ENCODE measurements around the gene LENG1.

- TF ChIP-seq, protein P1, sequence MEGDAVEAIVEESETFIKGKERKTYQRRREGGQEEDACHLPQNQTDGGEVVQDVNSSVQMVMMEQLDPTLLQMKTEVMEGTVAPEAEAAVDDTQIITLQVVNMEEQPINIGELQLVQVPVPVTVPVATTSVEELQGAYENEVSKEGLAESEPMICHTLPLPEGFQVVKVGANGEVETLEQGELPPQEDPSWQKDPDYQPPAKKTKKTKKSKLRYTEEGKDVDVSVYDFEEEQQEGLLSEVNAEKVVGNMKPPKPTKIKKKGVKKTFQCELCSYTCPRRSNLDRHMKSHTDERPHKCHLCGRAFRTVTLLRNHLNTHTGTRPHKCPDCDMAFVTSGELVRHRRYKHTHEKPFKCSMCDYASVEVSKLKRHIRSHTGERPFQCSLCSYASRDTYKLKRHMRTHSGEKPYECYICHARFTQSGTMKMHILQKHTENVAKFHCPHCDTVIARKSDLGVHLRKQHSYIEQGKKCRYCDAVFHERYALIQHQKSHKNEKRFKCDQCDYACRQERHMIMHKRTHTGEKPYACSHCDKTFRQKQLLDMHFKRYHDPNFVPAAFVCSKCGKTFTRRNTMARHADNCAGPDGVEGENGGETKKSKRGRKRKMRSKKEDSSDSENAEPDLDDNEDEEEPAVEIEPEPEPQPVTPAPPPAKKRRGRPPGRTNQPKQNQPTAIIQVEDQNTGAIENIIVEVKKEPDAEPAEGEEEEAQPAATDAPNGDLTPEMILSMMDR (IDR thresholded peaks at IDR 0.05) = no peak
- TF ChIP-seq SIN3A (IDR thresholded peaks at IDR 0.05; ENCODE audit: borderline replicate concordance, insufficient read depth, low read depth, low read length) = no peak
Measured at GRCh38 chr19:54173951-54174834, 14.7 kb upstream of the LENG1 start.
